Stimulated activated CD8-positive, alpha-beta memory T cell treated with anti-CD3 and anti-CD28 coated beads, Interleukin-4, amount 100 ng/mL, for 24 hours (primary cell): ENCODE measurements around the gene APOBEC3C.
"Not testable (repeated sequence)": the region's sequence is repeated elsewhere in the genome, so short reads cannot be mapped to it uniquely, and the experiment has no call there.

ENCODE experiments used
- DNase-seq: peaks from one replicate; pipeline ENCODE4 v3.0.0-alpha.2; 2020; ENCODE audit warnings: low read depth

APOBEC3C gene

GRCh38 chr22:39063904-39064303 is 49.8 kb downstream of the APOBEC3C start:
- DNase-seq = not testable (repeated sequence)

DNA sequence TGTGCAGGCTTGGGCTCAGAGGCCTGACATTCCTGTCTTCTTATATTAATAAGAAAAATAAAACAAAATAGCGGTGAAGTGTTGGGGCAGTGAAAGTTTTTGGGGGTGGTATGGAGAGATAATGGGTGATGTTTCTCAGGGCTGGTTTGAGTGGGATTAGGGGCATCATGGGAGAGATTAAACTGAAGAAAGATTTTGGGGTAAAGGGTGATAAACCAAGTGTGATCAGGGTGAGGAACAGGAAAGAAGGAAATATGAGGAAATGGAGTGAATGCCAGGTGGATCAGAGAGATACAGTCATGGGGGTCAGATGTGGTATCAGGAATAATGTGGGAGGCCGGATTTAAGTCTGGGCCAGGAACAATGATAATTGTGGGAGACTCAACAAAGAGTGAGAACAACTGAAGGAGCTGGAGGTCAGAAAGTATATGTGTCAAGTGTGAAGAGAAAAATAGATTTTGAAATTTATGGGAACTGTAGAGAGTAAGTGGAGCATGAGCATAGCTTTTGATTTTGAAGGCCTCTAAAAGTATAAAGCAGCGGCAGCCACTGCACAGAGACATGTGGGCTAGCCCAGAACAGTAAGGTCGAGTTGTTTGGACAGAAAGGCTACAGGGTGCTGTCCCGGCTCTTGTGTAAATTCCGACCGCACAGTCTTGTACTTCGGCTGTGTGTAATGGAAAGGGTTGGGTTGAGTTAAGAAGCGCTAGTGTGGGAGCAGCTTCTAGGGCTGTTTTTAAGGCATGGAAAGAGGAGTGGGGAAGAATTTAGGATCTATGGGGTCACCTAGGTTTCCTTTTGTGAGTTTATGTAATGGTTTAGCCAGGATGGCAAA is 52.6 kb downstream of the APOBEC3C start:
- DNase-seq = not testable (repeated sequence)

GRCh38 chr22:39068033-39068785 is 54.2 kb downstream of the APOBEC3C start:
- no peak for DNase-seq
